GM19467 (cell line): ENCODE measurements around the gene SLC39A8.

Experiments used
- ATAC-seq: cut with Tn5 transposase; IDR thresholded peaks from one replicate; pipeline ENCODE4 v1.9.1; 2021; ENCODE audit warnings: mild to moderate bottlenecking, moderate library complexity; ENCODE audit not compliant: unreplicated experiment

The SLC39A8 gene

GRCh38 chr4:102234243-102234838, 110.9 kb downstream of the SLC39A8 start:
- ATAC-seq, result no peak

- ATAC-seq, result no peak
Measured at GRCh38 chr4:102230194-102230593, 115.1 kb downstream of the SLC39A8 start.

- ATAC-seq, result no peak
Measured at GRCh38 chr4:102227388-102227787, 117.9 kb downstream of the SLC39A8 start.

DNA sequence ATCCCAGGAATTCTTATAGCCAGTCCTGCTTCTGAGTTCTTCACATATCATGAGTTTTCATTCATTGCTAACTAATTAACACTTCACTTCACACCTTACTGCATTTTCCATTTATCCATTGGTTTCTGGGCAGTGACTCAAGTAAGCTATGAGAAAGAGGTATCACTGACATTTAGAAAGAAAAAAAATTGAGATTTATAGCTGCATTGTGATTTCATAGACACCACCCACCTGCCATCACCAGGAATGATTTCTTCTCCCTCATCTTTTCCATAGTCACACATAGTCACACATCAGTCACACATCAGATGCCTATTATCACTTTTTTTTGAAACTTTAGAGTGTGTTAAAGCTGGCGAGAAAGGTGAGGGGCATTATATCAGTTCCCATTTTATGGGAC, 121.8 kb downstream of the SLC39A8 start:
- ATAC-seq, result no peak

- no peak for ATAC-seq
Measured at GRCh38 chr4:102222838-102223409, 122.4 kb downstream of the SLC39A8 start.

DNA sequence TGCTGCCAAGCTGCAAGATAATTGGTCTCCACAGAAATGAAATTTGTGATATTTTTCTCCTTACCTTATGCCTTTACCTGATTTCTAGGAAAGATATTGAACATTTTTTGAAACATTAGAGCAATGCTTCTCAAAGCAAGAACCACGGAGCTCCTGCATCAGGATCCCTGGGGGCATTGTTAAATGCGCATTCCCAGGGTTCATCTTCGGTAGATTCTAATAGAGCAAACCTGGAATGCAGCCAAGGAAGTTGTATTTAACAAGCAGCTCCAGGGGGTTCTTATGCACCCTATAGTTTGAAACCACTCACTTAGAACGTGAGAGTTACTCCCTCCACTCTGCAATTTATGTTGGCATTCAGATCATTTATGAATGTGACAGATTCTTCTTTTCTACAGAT, 126.2 kb downstream of the SLC39A8 start:
- ATAC-seq, result no peak

GRCh38 chr4:102218656-102219055, 126.6 kb downstream of the SLC39A8 start:
- ATAC-seq, result no peak

DNA sequence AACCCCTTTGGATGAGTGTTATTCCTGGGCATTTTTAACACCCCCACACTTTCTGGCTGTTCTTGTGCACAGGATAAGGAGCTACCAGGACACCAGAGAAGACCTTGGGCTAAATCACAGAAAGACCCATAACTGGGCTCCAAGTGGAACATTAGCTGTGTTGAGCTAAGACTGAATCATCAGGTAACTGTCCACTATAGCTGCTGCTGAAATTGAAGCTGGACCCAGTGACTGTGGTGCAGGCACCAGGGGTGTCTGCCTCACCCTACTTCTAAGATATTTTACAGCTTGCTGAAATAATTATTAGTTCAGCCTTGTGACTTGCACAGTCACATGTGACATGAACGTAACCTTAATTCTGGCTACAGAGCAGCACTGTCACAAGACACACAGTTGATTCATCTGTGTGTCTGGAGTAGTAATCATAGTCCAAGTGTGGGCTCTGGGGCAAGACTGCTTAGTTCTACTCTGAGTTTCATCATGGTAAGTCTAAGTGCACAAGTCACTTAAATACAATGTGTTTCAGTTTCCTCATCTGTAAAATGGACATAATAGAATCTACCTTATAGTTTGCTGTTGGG, 127.4 kb downstream of the SLC39A8 start:
- no peak for ATAC-seq

DNA sequence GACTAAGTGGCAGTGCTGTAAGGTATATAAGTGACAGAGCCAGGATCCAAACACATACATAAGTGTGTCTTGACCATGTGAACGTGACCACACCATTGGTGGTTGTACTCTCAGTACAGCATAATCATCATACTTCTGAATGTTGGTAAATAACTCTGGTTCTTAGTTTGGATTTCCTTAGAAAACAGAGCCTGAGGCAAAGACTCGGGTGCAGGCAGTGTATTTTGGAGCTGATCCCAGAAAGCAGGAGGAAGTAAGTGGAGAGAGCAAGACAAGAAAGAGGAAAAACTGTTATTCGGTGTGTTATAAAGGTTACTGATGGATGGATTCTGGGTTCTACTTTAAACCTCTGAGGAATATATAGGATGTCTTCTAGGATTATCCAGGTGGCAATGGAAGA, 127.9 kb downstream of the SLC39A8 start:
- ATAC-seq, result no peak

- ATAC-seq, result no peak
Measured at GRCh38 chr4:102216666-102217065, 128.6 kb downstream of the SLC39A8 start.

DNA sequence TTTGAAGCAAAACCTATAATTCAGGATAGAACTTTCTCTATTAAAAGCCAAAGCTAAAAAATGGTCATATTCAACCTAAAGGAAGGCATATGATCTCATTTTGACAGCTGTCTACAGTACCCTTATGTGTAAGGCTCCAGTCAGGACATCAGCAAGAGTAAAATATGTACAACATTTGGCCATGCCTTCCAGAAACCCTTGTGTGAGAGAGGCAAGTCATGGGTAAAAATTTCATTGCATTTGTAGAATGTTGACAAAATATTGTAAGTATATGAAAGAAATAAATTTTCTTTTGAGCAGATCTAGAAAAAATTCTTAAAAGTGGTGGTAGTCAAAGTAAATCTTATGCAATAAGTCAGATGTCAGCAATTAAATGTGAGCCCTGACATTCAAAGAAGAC, 132.3 kb downstream of the SLC39A8 start:
- ATAC-seq, result no peak
